ENCODE data around the gene KRT84.
A peak's percentile ranks its signal among the peaks of the same experiment; 100 is the strongest.
"Not testable (repeated sequence)": the region's sequence is repeated elsewhere in the genome, so short reads cannot be mapped to it uniquely, and the experiment has no call there.

The KRT84 gene

DNA sequence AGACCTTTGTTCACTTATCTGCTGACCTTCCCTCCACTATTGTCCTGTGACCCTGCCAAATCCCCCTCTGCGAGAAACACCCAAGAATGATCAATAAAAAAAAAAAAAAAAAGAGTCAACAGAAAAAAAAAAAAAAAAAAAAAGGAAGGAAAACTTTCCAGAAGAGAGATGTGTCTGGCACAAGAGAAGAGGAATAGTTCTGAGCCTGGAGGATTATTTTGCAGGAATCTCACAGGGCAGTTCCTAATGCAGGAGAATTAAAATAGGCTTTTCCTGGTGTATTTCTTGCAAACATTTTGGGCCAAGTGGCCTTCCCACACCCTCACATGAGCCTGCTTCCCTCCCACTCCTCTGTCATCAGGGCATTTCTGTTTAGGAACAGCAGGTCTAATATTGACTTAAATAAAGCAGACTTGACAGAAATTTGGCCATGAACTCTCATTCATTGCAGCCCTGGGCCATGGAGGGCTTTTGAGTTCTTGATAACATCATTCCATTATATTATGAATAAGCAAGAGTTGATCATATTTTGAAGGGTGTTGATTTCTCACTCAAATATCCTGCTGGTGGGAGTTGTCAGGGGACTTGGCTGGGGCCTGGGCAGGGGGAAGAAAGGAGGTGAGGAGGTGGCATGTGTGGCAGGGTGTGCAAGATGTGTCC is 25.3 kb upstream of the KRT84 start:
- DNase-seq, result not testable (repeated sequence)

GRCh38 chr12:52407918-52408317 is 22.5 kb upstream of the KRT84 start:
- no peak for DNase-seq

DNA sequence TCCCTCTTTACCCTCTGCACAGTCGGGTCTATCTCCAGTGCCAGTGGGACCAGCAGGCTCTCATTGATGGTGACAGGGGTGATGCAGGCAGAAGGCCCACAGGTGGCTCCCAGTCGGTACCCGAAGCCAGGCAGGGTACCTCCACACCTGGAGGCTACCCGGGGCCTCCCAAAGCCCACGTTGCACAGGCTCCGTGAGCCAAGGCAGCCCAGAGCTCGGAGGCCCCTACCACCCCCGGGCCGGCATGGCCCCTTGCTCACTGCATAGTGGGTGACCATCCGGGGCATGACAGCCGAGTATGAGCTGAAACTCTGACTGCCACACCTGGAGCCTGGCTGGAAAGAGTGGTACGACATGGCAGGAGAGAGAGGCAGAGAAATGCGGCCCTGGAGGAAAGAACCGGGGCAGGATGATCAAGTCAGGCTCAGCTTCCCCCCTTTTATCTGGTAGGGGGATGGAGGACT is 20.5 kb upstream of the KRT84 start, which contains the start of gene KRT82:
TSS of gene KRT82 (minus strand) at position 414 of the 464 bp plus-strand sequence. CDS start at position 356, 58 bp downstream.
- no peak for DNase-seq

GRCh38 chr12:52404951-52405350 is 19.5 kb upstream of the KRT84 start:
- DNase-seq, result no peak

GRCh38 chr12:52403561-52403960 is 18.1 kb upstream of the KRT84 start:
- DNase-seq, result no peak

- DNase-seq, result no peak
These were observed 17.6 kb upstream of the KRT84 start for GRCh38 chr12:52402873-52403540.

DNA sequence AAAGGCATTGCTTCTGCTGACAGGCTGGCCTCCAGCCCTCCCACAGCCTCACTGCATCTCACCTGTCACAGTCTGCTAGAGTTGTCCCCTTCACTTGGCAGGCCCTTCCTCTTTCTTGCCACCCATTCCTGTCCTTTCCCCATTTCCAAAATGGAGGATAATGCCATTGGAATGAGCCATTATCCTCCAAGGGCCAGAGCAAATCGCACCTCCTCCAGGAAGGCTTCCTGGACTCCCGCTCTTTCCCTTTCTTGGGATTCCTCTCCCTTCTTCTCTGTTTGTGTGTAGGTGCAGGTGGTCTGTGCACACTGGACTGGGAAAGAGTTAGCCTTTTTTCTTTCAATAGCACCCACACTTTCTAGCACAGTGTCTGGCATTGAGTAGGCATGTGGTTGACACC is 16.9 kb upstream of the KRT84 start:
- no peak for DNase-seq

GRCh38 chr12:52401926-52402325 is 16.5 kb upstream of the KRT84 start:
- DNase-seq, result no peak

DNA sequence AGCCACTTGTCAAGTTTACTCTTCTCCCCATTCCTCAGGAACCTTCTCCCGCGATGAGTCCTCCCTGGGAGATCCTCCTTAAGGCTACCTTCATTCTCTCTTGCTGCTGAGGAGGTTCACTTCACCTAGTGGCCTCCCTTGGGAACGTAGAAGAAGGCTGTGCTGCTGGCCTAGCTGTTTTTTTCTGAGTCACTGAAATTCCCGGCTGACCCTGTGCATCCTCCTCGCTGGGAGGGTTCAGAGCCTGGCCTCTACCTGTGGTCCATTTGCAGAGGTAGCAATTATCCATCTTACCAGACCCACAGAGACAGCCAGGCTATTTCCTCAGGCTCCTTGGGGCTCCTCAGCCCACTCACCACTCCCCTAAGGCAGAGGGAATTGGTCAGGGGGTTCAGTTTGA is 16.1 kb upstream of the KRT84 start:
- DNase-seq, result no peak

GRCh38 chr12:52400906-52401305 is 15.5 kb upstream of the KRT84 start:
- no peak for DNase-seq

GRCh38 chr12:52399756-52400155 is 14.3 kb upstream of the KRT84 start:
- DNase-seq, result no peak

GRCh38 chr12:52398176-52398575 is 12.7 kb upstream of the KRT84 start:
- peak; percentile 6 for DNase-seq

- DNase-seq, result no peak
These were observed 11.2 kb upstream of the KRT84 start for GRCh38 chr12:52396656-52397055.

DNA sequence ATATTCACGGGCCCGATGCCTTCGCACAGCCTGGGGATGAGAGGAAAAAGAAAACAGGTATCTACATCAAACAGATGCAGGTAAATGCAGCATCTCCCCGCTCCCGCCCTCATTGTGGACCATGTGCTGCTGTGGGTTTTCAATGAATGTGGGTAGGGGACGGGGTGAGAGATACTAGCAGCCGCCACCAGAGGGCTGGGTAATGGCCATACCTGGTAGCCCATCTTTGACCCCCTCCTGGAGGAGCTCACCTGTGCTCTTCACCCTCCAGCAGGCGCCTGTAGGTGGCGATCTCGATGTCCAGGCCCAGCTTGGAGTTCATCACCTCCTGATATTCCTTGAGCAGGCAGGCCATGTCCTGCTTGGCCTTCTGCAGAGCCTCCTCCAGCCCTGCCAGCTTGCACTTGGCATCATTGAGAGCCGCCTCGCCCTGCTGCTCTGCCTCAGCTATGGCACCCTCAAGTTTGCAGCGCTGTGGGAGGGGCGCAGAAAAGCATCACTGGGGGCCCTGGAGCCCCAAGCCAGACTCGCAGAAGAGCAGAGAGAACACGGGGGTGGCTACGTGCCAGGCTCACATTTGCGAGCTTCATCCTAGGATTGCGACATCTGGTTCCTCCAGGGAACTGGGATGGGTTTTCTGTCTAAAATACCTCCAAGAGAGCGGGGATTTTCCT is 10.4 kb upstream of the KRT84 start:
- no peak for DNase-seq

DNA sequence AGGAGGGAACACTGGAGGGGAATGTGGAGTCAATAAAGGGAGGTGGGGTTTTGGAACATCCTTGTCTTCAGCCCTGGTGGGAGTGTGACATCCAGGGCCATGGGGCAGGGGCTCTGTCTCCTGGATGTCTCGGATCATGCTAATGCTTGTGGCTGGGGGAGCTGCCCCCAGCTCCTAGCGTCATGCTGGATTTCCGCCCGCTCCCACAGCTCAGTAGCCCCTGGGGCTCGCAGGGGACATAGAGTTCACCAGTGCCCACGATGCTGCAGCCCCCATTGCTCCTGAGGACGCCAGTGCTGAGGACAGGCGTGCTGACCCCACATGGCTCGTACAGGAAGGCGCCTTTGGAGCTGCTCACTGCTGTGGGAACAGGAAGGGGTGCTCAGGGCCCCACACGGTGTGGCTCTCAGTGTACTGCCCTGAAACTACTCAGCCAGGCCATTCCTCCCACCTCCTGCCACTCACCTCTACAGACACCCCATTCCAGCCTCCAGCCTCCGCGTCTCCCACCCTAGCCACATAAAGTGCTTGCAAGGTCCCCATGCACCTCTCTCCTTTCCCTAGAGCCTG is 9.5 kb upstream of the KRT84 start:
- no peak for DNase-seq

- DNase-seq, result no peak
These were observed 7.1 kb upstream of the KRT84 start for GRCh38 chr12:52392465-52393007.

- DNase-seq, result no peak
These were observed 6.2 kb upstream of the KRT84 start for GRCh38 chr12:52391618-52392002.

GRCh38 chr12:52390739-52391617 is 5.5 kb upstream of the KRT84 start:
- no peak for DNase-seq

DNA sequence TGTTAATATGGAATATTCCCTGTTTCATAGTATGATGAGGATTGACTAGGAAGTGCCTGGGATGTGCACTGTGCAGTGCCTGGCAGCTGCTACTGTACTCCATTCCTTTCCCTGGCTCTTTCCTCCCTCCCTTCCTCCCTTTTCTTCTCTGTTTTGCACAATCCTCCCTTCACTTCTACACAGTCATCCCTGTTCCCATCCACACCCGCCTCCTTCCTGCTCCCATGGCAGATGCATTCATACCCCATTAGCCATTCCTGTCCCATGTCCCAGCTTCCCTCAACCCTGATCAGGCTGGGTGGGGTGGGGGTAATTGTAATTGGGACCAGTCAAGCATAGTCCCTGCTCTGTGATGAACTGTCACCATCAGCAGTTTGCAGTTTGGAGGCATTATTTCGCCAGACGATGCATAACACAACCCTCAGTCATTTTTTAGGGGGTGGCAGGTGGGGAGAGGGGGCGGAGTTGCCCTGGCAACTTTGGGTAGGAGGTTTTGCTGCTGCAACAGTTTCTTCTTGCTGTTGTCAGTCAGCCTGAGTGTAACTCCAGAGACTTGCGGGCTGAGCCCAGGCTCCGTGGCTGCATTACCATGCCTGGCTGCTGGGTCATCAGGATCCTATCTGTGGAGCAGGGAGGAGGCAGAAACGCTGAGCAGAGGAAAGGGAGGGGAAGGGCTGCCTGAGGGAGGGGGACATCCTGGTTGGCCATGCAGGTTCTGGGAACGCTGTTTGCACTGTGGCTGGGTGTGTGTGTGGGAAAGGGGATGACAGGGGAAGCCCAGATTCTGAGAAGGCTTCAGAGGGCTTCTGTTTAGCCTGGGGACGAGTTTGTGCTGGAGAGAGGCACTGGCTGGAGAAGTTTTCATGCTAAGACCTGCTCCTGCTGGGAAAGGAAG is 4.1 kb upstream of the KRT84 start:
- DNase-seq, result no peak

DNA sequence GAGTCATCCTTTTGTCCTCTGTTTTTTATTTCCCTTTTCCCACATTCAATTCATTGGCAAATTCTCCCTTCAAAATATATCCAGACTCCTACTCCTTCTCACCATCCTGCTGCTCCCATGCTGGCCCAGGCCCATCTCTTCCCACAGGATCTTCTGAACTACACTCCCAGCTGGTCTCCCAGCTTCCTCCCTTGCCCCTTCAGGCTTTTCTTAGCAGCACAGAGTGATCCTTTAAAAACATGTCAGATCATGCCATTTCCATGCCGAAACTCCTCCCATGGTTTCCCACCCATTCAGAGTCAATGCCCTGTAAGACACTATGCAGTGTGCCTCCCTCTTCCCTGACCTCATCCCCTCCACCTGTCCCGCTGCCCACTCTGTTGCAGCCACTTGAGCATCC is 2.4 kb upstream of the KRT84 start:
- DNase-seq, result no peak

DNA sequence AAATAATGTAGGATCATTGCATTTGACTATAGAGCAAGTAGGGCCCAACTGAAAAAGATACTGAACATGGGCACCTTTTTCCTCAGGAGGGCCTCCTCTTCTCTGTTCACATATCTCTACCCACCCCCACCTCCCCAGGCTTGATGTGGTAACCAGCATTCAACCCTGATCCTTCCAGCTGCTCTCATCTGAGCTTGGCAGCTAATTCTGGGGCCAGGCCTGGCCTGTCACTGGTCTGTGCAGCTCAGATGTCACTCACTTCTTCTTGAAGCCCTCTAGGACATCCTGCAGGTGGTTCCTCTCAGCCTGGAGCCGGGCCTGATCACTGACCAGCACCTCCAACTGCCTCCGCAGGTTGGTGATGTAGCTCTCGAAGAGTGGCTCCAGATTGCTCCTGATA is 2.1 kb downstream of the KRT84 start:
- no peak for DNase-seq
